Body of pancreas (tissue), 4 donors: ENCODE data around the gene BMP7.

Experiments used
- POLR2A ChIP-seq, 3 donors: fragments of 450-650 bp; IDR thresholded peaks; one replicate each; pipeline ENCODE4 v1.6.1; 2016; ENCODE audit warnings: antibody characterized with exemption in 3 of 3, mild to moderate bottlenecking in 2 of 3
- TF ChIP-seq, protein P1 (sequence below), 7 experiments: fragments of 450-650 bp in 4 of 7; fragments of 200-600 bp in 3 of 7; sonication (generic) in 3 of 7; IDR thresholded peaks; one replicate each; pipeline ENCODE4 v1.5.1; 2016 to 2019; ENCODE audit warnings: antibody characterized with exemption in 7 of 7

DNA sequence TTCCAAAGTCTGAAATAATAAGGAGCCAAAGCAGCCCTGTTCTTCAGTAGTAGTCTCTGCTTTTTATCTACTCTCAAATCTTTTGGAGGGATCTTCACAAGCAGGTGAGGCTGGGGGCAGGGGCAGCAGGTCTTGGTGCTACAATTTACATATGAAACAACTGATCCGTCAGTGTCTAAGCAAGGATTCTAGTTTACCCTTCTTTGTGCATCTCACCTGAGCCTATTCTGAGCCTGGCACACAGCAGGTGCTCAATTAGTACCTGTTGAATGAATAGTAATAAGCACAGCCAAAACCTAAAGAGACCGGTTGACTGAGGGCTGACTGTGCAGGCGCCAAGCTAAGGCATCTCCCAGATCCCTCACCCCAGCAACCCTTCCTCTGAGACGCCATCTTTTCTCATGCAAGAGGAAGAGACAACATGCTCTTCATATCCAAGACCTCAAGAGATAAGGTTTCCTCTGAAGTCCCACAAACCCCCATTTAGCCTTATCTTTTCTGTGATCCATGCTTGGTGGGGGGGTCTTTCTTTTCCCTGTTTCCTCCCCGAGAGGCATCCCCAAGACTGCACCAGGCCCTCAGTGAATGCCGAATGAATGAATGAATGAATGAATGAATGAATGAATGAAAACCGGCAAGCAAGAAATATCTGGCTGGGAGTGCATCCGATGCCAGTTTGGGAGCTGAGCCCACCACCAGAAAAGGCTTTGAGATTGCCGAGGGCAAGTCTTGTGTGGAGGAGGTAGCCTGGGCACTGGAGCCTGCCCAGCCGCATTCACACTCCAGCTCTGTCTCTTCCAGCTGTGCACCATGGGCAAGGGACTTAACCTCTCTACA is 2.9 kb upstream of the BMP7 start:
- TF ChIP-seq, protein P1, sequence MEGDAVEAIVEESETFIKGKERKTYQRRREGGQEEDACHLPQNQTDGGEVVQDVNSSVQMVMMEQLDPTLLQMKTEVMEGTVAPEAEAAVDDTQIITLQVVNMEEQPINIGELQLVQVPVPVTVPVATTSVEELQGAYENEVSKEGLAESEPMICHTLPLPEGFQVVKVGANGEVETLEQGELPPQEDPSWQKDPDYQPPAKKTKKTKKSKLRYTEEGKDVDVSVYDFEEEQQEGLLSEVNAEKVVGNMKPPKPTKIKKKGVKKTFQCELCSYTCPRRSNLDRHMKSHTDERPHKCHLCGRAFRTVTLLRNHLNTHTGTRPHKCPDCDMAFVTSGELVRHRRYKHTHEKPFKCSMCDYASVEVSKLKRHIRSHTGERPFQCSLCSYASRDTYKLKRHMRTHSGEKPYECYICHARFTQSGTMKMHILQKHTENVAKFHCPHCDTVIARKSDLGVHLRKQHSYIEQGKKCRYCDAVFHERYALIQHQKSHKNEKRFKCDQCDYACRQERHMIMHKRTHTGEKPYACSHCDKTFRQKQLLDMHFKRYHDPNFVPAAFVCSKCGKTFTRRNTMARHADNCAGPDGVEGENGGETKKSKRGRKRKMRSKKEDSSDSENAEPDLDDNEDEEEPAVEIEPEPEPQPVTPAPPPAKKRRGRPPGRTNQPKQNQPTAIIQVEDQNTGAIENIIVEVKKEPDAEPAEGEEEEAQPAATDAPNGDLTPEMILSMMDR (IDR thresholded peaks at IDR 0.05): no peak
- TF ChIP-seq POLR2A (IDR thresholded peaks at IDR 0.05): no peak
